Measurements from ENCODE around the gene CRLF1.
A peak's percentile ranks its signal among the peaks of the same experiment; 100 is the strongest.

CRLF1 gene

GRCh38 chr19:18636183-18636968, 29.8 kb upstream of the CRLF1 start:
- peak; percentile 93 for DNase-seq

GRCh38 chr19:18635831-18636182, 29.2 kb upstream of the CRLF1 start:
- no peak for DNase-seq

GRCh38 chr19:18634612-18635297, 28.2 kb upstream of the CRLF1 start:
- DNase-seq: peak; percentile 17

- DNase-seq: no peak
Observed at GRCh38 chr19:18633321-18633720, 26.7 kb upstream of the CRLF1 start.

DNA sequence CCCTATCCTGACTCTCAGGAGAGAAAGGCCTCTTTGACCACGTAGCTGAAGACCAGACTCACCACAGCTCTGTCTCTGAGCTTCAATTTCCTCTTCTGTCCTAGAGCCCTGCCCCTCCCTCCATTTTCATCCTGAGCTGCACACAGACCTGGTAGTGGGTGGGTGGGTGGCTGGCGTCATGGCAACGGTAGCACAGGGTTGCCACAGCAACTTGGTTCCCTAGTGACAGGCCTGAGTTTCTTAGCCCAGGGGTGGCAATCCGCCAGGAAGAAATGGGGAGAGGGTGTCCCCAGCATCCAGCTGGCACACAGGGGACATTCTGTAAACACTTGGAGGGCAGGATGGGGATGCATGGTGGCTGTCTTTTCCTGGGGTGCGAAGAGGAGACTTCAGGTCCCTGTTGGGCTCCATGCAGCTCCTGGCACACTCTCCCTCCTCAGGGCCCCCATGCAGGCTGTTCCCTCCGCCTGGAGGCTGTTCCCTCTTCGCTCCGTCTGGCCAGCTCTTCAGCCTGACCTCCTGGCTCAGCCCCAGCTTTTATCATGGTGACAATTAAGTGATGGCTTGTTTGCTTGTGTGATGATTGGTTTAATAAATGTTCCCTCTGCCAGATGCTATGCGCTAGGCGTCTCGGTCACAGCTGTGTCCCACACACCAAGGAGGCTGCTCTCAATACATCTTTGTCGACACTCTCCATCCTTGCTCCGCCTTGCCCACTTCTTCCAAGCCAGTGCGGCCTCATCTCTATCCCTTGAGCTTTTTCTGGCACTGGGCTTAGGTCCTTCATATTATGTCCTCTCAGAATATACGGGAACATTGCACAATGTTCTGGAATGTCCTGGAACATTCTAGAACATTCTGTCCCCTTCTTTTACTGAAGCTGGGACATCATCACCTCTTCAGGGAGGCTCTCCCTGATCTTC, 22.8 kb upstream of the CRLF1 start:
- DNase-seq: no peak

- peak; percentile 16 for DNase-seq
Observed at GRCh38 chr19:18626906-18627305, 20.3 kb upstream of the CRLF1 start.

- DNase-seq: no peak
Observed at GRCh38 chr19:18620902-18621301, 14.3 kb upstream of the CRLF1 start.

DNA sequence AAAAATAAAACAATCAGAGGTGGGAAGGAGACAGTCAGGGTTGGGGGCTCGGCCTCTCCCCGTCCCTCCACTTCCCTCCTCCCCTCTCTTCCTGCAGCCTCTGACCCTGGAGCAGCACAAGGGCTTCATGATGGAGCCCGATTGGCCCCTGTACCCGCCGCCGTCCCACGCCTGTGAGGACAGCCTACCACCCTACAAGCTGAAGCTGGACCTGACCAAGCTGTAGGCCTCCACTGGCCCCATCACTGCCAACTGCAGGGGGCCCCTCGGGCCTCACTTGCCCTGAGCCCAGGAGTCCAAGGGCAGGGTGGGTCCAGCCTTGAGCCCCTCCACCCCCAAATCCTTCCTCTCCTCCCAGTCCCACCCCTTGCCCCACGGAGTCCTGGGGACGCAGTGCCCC, 13.7 kb upstream of the CRLF1 start:
- no peak for DNase-seq

DNA sequence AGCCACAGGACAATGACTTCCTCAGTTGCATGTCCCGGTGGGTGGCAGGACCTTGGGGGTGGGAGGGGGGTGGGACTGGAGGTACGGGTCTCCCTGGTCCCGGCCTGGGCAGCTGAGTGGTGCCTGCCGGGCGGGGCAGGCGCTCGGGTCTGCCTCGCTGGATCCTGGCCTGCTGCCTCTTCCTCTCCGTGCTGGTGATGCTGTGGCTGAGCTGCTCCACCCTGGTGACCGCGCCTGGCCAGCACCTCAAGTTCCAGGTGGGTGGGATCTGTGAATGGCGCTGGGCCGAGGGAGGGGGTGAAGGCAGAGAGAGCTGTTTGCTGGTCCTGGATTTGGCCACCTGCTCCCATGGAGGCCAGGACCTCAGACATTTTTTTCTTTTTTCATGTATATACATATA, 11.6 kb upstream of the CRLF1 start:
- no peak for DNase-seq

- no peak for DNase-seq
Observed at GRCh38 chr19:18617562-18617961, 11.0 kb upstream of the CRLF1 start.

GRCh38 chr19:18616023-18616422, 9.4 kb upstream of the CRLF1 start:
- DNase-seq: no peak

- no peak for DNase-seq
Observed at GRCh38 chr19:18613589-18614234, 7.1 kb upstream of the CRLF1 start.

GRCh38 chr19:18612772-18613588, 6.4 kb upstream of the CRLF1 start, which contains the start of gene TMEM59L:
Gene TMEM59L, plus strand, starts transcription at chr19:18612870. Its CDS starts 89 bp downstream, at chr19:18612959.
- no peak for DNase-seq

DNA sequence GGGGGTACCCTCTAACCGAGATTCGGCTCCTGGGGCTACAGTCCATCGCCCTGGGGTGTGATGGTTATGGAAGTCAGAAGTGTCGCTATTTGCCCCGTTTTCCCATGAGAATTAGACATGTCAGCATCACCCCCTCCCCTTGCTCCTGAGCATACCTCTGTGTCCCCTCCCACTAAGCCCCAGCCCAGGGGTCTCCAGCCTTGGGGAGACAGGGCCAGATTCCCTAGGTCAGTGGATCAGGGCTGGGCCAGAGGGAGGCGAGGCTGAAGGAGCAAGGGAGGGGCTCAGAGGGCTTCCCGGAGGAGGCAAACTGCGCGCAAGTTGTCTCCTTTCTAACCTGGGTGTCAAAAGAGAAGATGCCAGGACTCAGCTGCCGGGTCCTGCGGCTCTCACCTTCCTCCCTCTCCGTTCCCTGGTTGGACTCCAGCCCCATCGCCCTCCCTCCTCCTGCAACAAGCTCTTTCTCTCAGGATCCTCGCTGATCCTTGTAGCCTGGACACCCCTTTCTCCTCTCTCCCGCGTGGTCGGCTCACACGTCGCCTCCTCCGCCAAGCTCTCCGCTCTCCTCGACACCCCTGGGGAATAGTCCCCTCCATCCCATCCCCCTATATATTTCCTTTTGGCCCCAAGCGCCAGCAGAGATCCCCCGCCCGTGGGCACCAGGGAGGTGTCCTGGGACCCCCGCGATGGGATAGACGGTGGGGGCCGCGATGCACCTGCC, 5.6 kb upstream of the CRLF1 start:
- DNase-seq: no peak

DNA sequence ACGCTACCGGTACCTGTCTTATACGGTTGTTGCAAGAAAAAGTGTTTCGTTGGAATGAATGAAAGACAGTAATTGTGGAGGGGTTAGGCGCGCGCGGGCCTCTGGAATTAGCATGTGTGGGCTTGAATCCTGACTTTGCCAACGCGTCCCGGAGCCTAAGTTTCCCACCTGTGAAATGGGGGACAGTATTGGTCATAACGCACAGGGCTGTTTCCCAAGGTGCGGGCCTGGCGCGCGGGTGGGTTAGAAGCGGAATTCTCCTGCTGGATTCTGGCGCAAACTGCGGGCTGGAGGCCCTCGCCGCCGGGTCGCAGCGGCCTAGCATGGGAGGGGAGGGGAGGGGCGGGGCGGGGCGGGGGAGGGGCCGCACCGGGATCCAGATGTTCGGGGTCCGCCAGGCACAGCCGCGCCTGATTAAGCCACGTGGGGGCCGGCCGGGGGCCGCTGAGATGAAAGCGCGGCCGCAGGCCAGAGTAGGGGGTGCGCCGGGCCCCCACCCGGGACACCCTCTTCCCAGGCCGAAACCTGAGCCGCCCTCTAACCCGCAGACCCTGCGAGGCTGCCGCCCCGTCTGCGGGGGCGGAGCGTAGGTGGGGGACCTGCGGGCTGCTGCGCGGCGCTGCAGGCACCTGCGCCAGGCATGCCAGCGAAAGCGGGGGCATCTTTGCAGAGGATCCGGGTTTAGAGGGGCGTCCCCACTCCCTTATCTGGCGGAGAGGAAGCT, 4.9 kb upstream of the CRLF1 start:
- no peak for DNase-seq

- no peak for DNase-seq
Observed at GRCh38 chr19:18610556-18611326, 4.1 kb upstream of the CRLF1 start.

DNA sequence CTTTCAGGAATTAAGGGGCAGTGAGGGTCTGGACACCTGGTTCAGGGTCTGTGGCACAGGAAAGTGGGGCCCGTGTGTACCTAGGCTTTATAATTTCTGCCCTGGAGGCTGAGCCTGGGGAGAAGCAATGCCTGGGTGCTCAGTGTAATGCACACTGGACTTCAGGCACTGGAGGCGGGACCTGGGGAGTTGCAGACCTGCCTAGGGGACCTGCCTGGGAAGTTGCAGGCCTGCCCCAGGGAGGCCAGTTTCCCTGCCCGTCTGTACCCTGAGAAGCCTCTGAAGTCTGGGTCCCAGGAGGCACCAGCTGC, 3.6 kb upstream of the CRLF1 start:
- no peak for DNase-seq

DNA sequence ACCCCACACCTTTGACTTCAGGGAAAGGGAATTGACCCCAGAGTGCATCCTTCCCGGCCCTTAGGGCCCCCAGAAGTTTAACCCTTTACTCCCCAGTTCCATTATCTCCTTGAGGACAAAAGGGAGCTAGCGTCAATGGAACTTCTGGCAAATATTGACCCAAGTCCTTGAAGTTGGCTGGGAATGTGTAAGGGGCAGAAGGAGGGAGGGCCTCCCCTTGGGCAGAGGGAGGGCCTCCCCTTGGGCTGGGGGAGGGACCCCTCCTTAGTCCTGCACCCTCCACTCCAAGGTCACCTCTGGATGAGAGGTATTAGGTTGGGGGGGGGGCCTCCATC, 3.1 kb upstream of the CRLF1 start:
- DNase-seq: no peak

GRCh38 chr19:18608805-18609716, 2.5 kb upstream of the CRLF1 start:
- no peak for DNase-seq

Data from fibroblast of skin of abdomen (primary cell).